Panc1 (cell line): Measurements from ENCODE around the gene ZNF862. TPM values are rescaled to one million over a fixed set of nuclear protein-coding genes. Genes with fewer than 3 reads are reported as not detected.

Source experiments
- ATAC-seq: fragments of 200-7000 bp; cut with Tn5 transposase; 2 replicates; pipeline ENCODE4 v1.9.1; 2020; ENCODE audit warnings: mild to moderate bottlenecking, moderate library complexity
- BruUV-seq: library from RNA; stranded (reverse); fragments of 400-500 nt; replicated peaks from 2 replicates; lab custom pipeline; 2021; lab: Mats Ljungman, UMichigan
- CTCF ChIA-PET: fragments of 300-600 bp; sonication (Branson Sonifier 250); formaldehyde crosslinking; loops from one replicate; lab custom pipeline; 2022; ENCODE audit warnings: antibody characterized with exemption; lab: Charles Lee
- POLR2A ChIA-PET: fragments of 300-600 bp; sonication (Branson Sonifier 250); formaldehyde crosslinking; loops from one replicate; lab custom pipeline; 2022; ENCODE audit warnings: antibody characterized with exemption; lab: Charles Lee
- DNase-seq: peaks from one replicate; pipeline ENCODE4 v3.0.0-alpha.2; 2010; ENCODE audit warnings: low read depth, low spot score
- H3K27ac ChIP-seq: 2 replicates; pipeline ENCODE4 v1.5.1; 2011; ENCODE audit warnings: mild to moderate bottlenecking, low read length, inconsistent platforms
- H3K27me3 ChIP-seq: fragments of 200-500 bp; sonication (Bioruptor generic); 2 replicates; pipeline ENCODE4 v1.6.0; 2014; ENCODE audit warnings: low read length, inconsistent platforms; ENCODE audit not compliant: control insufficient read depth, insufficient read depth
- H3K36me3 ChIP-seq: fragments of 200-500 bp; sonication (Bioruptor generic); 2 replicates; pipeline ENCODE4 v1.5.1; 2014; ENCODE audit warnings: inconsistent platforms, mild to moderate bottlenecking, low read length, moderate library complexity; ENCODE audit not compliant: control insufficient read depth, insufficient read depth
- H3K4me1 ChIP-seq: 2 replicates; pipeline ENCODE4 v1.5.1; 2011; ENCODE audit warnings: inconsistent platforms, mild to moderate bottlenecking, low read length, moderate library complexity; ENCODE audit not compliant: control insufficient read depth, insufficient read depth
- H3K4me3 ChIP-seq, 2 experiments: 2 replicates each; pipeline ENCODE4 v1.5.1; 2011 to 2012; ENCODE audit warnings: low read depth in 2 of 2, low read length in 2 of 2, mild to moderate bottlenecking in 2 of 2, inconsistent platforms in 1 of 2, moderate library complexity in 1 of 2
- H3K9me3 ChIP-seq: fragments of 200-500 bp; sonication (Bioruptor generic); 2 replicates; pipeline ENCODE4 v1.5.1; 2014; ENCODE audit warnings: low read depth, mild to moderate bottlenecking, inconsistent platforms, low read length, moderate library complexity; ENCODE audit not compliant: control insufficient read depth, insufficient read depth
- POLR2AphosphoS5 ChIP-seq: IDR thresholded peaks from 2 replicates; pipeline ENCODE4 v1.6.1; 2012; ENCODE audit warnings: mild to moderate bottlenecking, low read depth, low read length, moderate library complexity
- SIN3A ChIP-seq: IDR thresholded peaks from 2 replicates; pipeline ENCODE4 v1.6.1; 2012; ENCODE audit warnings: low read depth, mild to moderate bottlenecking, low read length, moderate library complexity, borderline replicate concordance; ENCODE audit not compliant: insufficient read depth
- TCF7L2 ChIP-seq: IDR thresholded peaks from 2 replicates; pipeline ENCODE4 v1.6.1; 2011; ENCODE audit warnings: mild to moderate bottlenecking, low read depth, low read length, inconsistent platforms
- in situ Hi-C: cut with HindIII; loops from 2 replicates; pipeline ENCODE4 v1.10.0; 2016; ENCODE audit warnings: low sequenced_read_pairs, low pct_unique_long_range_greater_than_20kb
- intact Hi-C: fragments of 100-400 bp; cut with micrococcal nuclease; formaldehyde crosslinking; loops from one replicate; pipeline ENCODE4 v1.10.0; 2022; ENCODE audit not compliant: unreplicated experiment
- total RNA-seq: library from RNA; stranded (reverse); gene quantifications from one replicate; pipeline ENCODE4 v1.2.1, GENCODE V29; 2021; ENCODE audit not compliant: unreplicated experiment
- TF ChIP-seq, protein P1 (sequence below): fragments of 450-650 bp; IDR thresholded peaks from 2 replicates; pipeline ENCODE4 v1.5.1; 2017; ENCODE audit warnings: mild to moderate bottlenecking
- TF ChIP-seq, protein P2 (sequence below), 2 experiments: IDR thresholded peaks; 2 replicates each; pipeline ENCODE4 v1.6.1; 2011 to 2012; ENCODE audit warnings: low read depth in 2 of 2, control low read depth in 1 of 2, low read length in 1 of 2, mild to moderate bottlenecking in 1 of 2, moderate library complexity in 1 of 2; ENCODE audit not compliant: insufficient read depth in 1 of 2

The ZNF862 gene
- total RNA-seq, 1 experiment from 2014 or later: 6.8 TPM

DNA sequence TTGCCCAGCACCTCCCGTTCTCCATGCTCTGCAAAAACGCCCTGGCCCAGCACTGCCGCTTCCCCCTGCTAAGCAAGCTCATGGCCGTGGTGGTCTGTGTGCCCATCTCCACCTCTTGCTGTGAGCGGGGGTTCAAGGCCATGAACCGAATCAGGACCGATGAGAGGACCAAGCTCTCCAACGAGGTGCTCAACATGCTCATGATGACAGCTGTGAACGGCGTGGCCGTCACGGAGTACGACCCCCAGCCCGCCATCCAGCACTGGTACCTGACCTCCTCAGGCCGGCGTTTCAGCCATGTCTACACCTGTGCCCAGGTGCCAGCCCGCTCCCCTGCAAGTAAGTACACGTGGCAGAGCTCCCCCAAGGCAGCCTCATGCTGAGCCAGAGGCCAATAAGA is 24.0 kb downstream of the ZNF862 start:
- no peaks in the 10 kb centered on the region for H3K36me3 ChIP-seq
- H3K9me3 ChIP-seq: no peaks in the 10 kb centered on the region
- no peaks in the 10 kb centered on the region for H3K4me1 ChIP-seq
- no TSS peak for BruUV-seq
- H3K27me3 ChIP-seq: no peaks in the 10 kb centered on the region
- no peak overlapping the region for H3K27ac ChIP-seq
- H3K4me3 ChIP-seq: no peak overlapping the region
- intact Hi-C loops (no loop called here), in situ Hi-C loops (no loop called here)
- no peak for ATAC-seq
- CTCF ChIA-PET: interaction anchor here (0.6 kb wide), 1 partner anchor 140 kb away, joined by 3 read pairs; no protein-coding TSS in a partner anchor
- DNase-seq: no peak
- POLR2A ChIA-PET: no interaction called here
- TF ChIP-seq, protein P1, sequence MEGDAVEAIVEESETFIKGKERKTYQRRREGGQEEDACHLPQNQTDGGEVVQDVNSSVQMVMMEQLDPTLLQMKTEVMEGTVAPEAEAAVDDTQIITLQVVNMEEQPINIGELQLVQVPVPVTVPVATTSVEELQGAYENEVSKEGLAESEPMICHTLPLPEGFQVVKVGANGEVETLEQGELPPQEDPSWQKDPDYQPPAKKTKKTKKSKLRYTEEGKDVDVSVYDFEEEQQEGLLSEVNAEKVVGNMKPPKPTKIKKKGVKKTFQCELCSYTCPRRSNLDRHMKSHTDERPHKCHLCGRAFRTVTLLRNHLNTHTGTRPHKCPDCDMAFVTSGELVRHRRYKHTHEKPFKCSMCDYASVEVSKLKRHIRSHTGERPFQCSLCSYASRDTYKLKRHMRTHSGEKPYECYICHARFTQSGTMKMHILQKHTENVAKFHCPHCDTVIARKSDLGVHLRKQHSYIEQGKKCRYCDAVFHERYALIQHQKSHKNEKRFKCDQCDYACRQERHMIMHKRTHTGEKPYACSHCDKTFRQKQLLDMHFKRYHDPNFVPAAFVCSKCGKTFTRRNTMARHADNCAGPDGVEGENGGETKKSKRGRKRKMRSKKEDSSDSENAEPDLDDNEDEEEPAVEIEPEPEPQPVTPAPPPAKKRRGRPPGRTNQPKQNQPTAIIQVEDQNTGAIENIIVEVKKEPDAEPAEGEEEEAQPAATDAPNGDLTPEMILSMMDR: no peak
- TF ChIP-seq TCF7L2 (no peak), POLR2AphosphoS5 (no peak)

DNA sequence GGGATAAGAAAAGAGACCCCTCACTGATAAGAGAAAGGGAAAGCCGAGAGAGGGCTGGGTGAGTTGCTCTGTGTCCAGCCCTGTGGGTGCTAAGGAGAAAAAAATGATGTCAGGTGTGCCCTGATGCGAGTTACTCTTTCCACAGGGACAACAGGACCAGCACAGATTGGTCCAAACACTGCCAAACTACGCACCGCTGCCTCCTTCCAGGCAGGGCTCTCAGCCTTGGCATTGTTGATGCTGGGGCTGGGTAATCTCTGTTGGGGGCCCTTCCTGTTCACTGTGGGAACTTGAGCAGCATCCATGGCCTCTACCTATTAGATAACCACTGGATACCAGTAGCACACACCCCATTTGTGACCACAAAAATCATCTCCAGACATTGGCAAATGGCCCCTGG is 25.3 kb downstream of the ZNF862 start:
- in situ Hi-C loops: no loop called here
- POLR2A ChIA-PET: no interaction called here
- no peak for ATAC-seq
- Histone ChIP-seq H3K4me3 (no peak overlapping the region), H3K27me3 (no peaks in the 10 kb centered on the region), H3K27ac (no peak overlapping the region), H3K36me3 (no peaks in the 10 kb centered on the region), H3K4me1 (no peaks in the 10 kb centered on the region), H3K9me3 (no peaks in the 10 kb centered on the region)
- TF ChIP-seq, protein P1: no peak
- TF ChIP-seq, protein P2, sequence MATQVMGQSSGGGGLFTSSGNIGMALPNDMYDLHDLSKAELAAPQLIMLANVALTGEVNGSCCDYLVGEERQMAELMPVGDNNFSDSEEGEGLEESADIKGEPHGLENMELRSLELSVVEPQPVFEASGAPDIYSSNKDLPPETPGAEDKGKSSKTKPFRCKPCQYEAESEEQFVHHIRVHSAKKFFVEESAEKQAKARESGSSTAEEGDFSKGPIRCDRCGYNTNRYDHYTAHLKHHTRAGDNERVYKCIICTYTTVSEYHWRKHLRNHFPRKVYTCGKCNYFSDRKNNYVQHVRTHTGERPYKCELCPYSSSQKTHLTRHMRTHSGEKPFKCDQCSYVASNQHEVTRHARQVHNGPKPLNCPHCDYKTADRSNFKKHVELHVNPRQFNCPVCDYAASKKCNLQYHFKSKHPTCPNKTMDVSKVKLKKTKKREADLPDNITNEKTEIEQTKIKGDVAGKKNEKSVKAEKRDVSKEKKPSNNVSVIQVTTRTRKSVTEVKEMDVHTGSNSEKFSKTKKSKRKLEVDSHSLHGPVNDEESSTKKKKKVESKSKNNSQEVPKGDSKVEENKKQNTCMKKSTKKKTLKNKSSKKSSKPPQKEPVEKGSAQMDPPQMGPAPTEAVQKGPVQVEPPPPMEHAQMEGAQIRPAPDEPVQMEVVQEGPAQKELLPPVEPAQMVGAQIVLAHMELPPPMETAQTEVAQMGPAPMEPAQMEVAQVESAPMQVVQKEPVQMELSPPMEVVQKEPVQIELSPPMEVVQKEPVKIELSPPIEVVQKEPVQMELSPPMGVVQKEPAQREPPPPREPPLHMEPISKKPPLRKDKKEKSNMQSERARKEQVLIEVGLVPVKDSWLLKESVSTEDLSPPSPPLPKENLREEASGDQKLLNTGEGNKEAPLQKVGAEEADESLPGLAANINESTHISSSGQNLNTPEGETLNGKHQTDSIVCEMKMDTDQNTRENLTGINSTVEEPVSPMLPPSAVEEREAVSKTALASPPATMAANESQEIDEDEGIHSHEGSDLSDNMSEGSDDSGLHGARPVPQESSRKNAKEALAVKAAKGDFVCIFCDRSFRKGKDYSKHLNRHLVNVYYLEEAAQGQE (IDR thresholded peaks at IDR 0.05; ENCODE audit: insufficient read depth in 1 of 2, low read depth in 2 of 2, low read length in 1 of 2): no peak
- TF ChIP-seq TCF7L2 (no peak), POLR2AphosphoS5 (no peak), SIN3A (no peak)
- BruUV-seq: no TSS peak
- intact Hi-C loops: no loop called here
- CTCF ChIA-PET: no interaction called here
- DNase-seq: no peak
